GM21423 (cell line): ENCODE results near the gene ENOPH1.

ENCODE experiments used
- ATAC-seq: cut with Tn5 transposase; IDR thresholded peaks from one replicate; pipeline ENCODE4 v1.9.1; 2021; ENCODE audit warnings: mild to moderate bottlenecking, moderate library complexity; ENCODE audit not compliant: unreplicated experiment

ENOPH1 gene

DNA sequence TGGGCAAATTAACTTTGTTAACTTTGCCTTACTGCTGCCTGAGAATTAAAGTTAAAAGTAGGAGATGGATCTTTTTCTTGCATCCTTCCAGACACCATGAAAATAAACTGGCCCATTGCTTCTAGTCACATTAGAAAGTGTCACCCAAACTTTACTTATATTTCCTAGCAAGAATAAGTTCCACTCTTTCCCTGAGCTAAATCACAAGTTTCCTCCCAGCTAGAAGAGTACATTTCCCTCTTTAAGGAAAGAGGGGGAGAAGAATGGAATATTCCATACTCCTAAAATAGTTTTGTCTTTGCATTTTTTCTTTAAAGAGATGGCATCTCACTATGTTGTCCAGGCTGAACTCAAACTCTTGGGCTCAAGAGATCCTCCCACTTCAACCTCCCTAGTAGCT, 77.6 kb downstream of the ENOPH1 start:
- ATAC-seq: no peak

- ATAC-seq: no peak
These were observed 78.5 kb downstream of the ENOPH1 start for GRCh38 chr4:82508806-82509428.

GRCh38 chr4:82510216-82510615, 79.8 kb downstream of the ENOPH1 start:
- no peak for ATAC-seq
